Prostate gland (tissue), 2 donors: ENCODE results near the gene CHST13. TPM values are rescaled to one million over a fixed set of nuclear protein-coding genes. Genes with fewer than 3 reads are reported as not detected.

Experiments used
- DNase-seq: peaks from one replicate; pipeline ENCODE4 v3.0.0-alpha.2; 2019; ENCODE audit warnings: low spot score
- H3K27ac ChIP-seq, 2 donors: fragments of 200-600 bp; sonication (generic); 2 replicates each; pipeline ENCODE4 v1.5.1; 2017 to 2019
- H3K27me3 ChIP-seq: fragments of 200-600 bp; sonication (generic); replicated peaks from 2 replicates; pipeline ENCODE4 v1.5.1; 2019; ENCODE audit not compliant: insufficient read depth
- H3K36me3 ChIP-seq, 2 donors: fragments of 200-600 bp; sonication (generic); 1 replicate in 1 of 2; 2 replicates in 1 of 2; pipeline versions ENCODE4 v1.5.1 to v1.8.1; 2017 to 2019
- H3K4me1 ChIP-seq: fragments of 200-600 bp; sonication (generic); replicated peaks from 2 replicates; pipeline ENCODE4 v1.5.1; 2019
- H3K4me3 ChIP-seq, 2 donors: fragments of 200-600 bp; sonication (generic); 2 replicates each; pipeline ENCODE4 v1.5.1; 2017 to 2019
- H3K9me3 ChIP-seq: fragments of 200-600 bp; sonication (generic); 2 replicates; pipeline ENCODE4 v1.5.1; 2017
- CTCF ChIP-seq, 4 experiments: fragments of 200-600 bp in 2 of 4; fragments of 450-650 bp in 2 of 4; sonication (generic) in 2 of 4; IDR thresholded peaks; 1 replicate in 3 of 4; 2 replicates in 1 of 4; pipeline ENCODE4 v1.5.1; 2016 to 2019; ENCODE audit warnings: antibody characterized with exemption in 4 of 4, mild to moderate bottlenecking in 2 of 4, moderate library complexity in 2 of 4
- POLR2A ChIP-seq: fragments of 450-650 bp; IDR thresholded peaks from one replicate; pipeline ENCODE4 v1.6.1; 2016; ENCODE audit warnings: antibody characterized with exemption, mild to moderate bottlenecking
- POLR2AphosphoS5 ChIP-seq: sonication (generic); formaldehyde crosslinking; IDR thresholded peaks from one replicate; pipeline ENCODE4 v1.6.1; 2017; ENCODE audit warnings: antibody characterized with exemption
- WGBS: methylation state at CpG from one replicate; pipeline ENCODE4 v1.1.5; 2018; 5-methylcytosine and 5-hydroxymethylcytosine counted together
- intact Hi-C: fragments of 100-400 bp; cut with DNase I; formaldehyde crosslinking; loops from one replicate; pipeline ENCODE4 v1.14.2; 2022
- total RNA-seq, 2 donors: library from RNA; depleted of rRNA; stranded (reverse); fragments of >200 nt; gene quantifications; one replicate each; pipeline ENCODE4 v1.1.0, GENCODE V29; 2016

Gene CHST13
- total RNA-seq, 2 donors from 2014 or later = 6.9 TPM; not detected in 1

- DNase-seq = no peak
- 68% methylated on average over 10 of the region's 10 CpGs for WGBS
- H3K27ac ChIP-seq = no peak overlapping the region
- H3K36me3 ChIP-seq = no peaks in the 10 kb centered on the region
- no peak overlapping the region for H3K4me3 ChIP-seq
- H3K27me3 ChIP-seq = no peaks in the 10 kb centered on the region
- intact Hi-C loops = no loop called here
- no peak for TF ChIP-seq POLR2A
- TF ChIP-seq POLR2AphosphoS5 = no peak
- H3K4me1 ChIP-seq = no peaks in the 10 kb centered on the region
- no peaks in the 10 kb centered on the region for H3K9me3 ChIP-seq
Observed at GRCh38 chr3:126567696-126568438, 43.9 kb downstream of the CHST13 start.

GRCh38 chr3:126568776-126569342 is 44.9 kb downstream of the CHST13 start:
- 24% methylated on average over 3 of the region's 3 CpGs for WGBS
- TF ChIP-seq POLR2AphosphoS5 (no peak), CTCF (IDR thresholded peaks at IDR 0.05) (no peak), POLR2A (no peak)

GRCh38 chr3:126569390-126569975 is 45.5 kb downstream of the CHST13 start:
- Histone ChIP-seq H3K4me1 (no peaks in the 10 kb centered on the region), H3K4me3 (no peak overlapping the region), H3K27ac (no peak overlapping the region), H3K36me3 (no peaks in the 10 kb centered on the region), H3K27me3 (no peaks in the 10 kb centered on the region), H3K9me3 (no peaks in the 10 kb centered on the region)
- DNase-seq = no peak
- intact Hi-C loops = no loop called here
- no peak for TF ChIP-seq POLR2AphosphoS5
- no peak for TF ChIP-seq POLR2A
- no peak for TF ChIP-seq CTCF (IDR thresholded peaks at IDR 0.05)
- 81% methylated on average over 9 of the region's 9 CpGs for WGBS

More at GRCh38 chr3:126568776-126569342, 44.9 kb downstream of the CHST13 start:
- no peak for DNase-seq
- Histone ChIP-seq H3K27me3 (no peaks in the 10 kb centered on the region), H3K4me3 (no peak overlapping the region), H3K9me3 (no peaks in the 10 kb centered on the region), H3K27ac (no peak overlapping the region), H3K4me1 (no peaks in the 10 kb centered on the region), H3K36me3 (no peaks in the 10 kb centered on the region)
- intact Hi-C loops = no loop called here

- no peaks in the 10 kb centered on the region for H3K9me3 ChIP-seq
- TF ChIP-seq POLR2AphosphoS5 = no peak
- TF ChIP-seq POLR2A = no peak
- TF ChIP-seq CTCF (IDR thresholded peaks at IDR 0.05) = no peak
- DNase-seq = no peak
- intact Hi-C loops = no loop called here
- H3K4me1 ChIP-seq = no peaks in the 10 kb centered on the region
- no peaks in the 10 kb centered on the region for H3K36me3 ChIP-seq
- H3K27me3 ChIP-seq = no peaks in the 10 kb centered on the region
- 75% methylated on average over 5 of the region's 6 CpGs for WGBS
- H3K27ac ChIP-seq = no peak overlapping the region
- H3K4me3 ChIP-seq = no peak overlapping the region
Observed at GRCh38 chr3:126570103-126570541, 46.2 kb downstream of the CHST13 start.

GRCh38 chr3:126571078-126571477 is 47.1 kb downstream of the CHST13 start:
- no peaks in the 10 kb centered on the region for H3K9me3 ChIP-seq
- no peaks in the 10 kb centered on the region for H3K4me1 ChIP-seq
- TF ChIP-seq CTCF (IDR thresholded peaks at IDR 0.05) = no peak
- TF ChIP-seq POLR2AphosphoS5 = no peak
- TF ChIP-seq POLR2A = no peak
- no peak for DNase-seq
- H3K27me3 ChIP-seq = no peaks in the 10 kb centered on the region
- no peak overlapping the region for H3K4me3 ChIP-seq
- H3K27ac ChIP-seq = no peak overlapping the region
- 94% methylated on average over 7 of the region's 7 CpGs for WGBS
- intact Hi-C loops = no loop called here
- no peaks in the 10 kb centered on the region for H3K36me3 ChIP-seq
